NK-92 (cell line): ENCODE measurements around the gene EGFR.

Source experiments
- DNase-seq: peaks from one replicate; lab custom pipeline; 2025; ENCODE audit not compliant: unreplicated experiment; lab: John Stamatoyannopoulos, UW

Gene EGFR

DNA sequence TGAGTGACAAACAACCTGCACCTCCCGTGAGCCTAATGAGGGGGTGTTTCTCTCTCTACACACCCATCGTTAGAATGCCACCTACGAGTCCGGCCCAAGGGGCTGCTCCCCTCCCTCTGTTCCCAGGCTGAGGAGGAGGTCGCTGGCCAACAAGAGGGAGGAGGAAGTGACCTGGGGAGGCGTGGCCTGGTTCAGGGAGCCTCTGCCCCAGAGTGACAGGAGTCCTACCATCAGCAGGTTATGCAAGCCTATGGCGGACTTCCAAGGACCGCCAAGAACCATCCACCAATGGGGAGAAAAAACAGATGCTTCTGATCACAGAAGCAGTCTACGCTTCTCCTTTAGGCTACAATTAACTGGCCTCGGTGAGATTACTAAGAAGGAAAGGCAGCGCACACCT lies 12.3 kb upstream of the EGFR start:
- no peak for DNase-seq

DNA sequence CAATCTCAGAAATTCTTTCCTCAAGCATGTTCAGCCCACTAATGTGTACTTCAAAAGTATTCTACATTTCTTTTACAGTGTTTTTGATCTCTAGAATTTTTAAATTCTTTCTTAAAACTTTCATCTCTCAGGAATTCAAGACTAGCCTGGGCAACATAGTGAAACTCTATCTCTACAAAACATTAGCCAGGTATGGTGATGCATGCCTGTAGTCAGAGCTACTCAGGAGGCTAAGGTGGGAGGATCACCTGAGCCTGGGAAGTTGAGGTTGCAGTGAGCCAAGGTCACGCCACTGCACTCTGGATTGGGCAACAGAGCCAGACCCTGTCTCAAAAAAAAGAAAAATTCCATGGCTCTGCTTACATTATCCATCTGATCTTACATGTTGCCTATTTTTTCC lies 5.0 kb upstream of the EGFR start:
- no peak for DNase-seq

DNA sequence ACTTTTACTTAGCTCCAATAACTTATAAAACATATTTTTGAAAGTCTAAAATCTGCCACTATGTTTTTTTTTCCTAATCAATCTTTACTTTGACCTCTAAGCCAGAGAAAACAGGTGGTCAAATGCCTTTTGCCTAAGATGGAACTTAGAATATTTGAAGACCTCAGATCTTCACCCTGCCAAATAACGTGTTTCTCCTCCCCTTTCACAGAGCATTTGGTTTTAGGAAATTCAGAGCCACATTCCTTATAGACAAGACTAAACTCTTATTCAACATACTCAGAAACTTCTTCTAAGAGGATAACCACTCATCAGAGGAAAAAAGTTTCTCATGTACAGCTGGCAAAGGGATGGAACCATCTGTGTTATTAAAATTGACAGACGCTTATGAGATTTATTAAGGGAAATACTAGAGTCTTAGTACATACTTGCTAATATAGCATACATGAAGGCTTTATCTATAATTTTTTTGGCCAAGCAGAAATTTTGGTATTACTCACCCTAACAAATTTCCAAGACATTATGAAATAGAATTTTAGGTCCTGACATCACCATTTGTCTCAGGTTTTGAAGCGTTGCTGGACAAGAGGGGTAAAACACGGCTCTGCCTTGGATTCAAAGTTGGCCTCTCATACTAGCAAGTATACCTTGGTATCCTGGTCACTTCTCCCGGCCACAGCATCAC lies 2.6 kb upstream of the EGFR start:
- DNase-seq = no peak

DNA sequence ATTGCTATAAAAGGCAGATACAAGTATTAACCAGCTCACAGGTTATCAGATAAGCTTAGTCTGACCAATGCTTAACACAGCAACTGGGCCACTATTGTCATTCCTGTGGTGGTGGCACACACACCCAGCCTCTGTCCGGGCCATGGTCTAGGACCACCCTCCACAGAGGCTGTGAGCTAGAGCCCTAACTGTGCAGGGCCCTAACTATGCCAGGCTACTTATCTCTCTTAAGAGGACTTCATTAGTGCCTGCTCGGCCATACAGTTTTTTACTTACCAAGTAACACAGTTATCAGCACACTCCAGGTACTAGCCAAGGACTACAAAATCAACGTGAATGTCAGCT lies 2.1 kb upstream of the EGFR start:
- no peak for DNase-seq

DNA sequence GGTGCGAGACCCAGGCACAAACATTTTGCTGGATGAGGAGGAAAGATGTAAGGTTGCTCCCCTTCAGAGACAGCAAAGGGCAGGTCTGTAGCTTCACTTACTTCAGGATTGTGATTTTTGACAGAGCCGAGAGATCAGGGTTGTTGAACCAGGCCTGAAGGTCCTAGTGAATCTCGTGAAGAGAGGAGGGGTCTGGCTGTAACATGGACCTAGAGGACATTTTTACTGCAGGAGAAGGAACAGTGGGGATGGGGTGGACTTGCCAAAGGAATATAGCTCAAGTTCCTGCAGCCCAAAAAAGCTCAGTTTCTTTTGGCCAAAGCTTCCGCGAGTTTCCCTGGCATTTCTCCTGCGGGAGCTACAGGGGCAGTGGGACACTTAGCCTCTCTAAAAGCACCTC lies 976 bp upstream of the EGFR start:
- no peak for DNase-seq

DNA sequence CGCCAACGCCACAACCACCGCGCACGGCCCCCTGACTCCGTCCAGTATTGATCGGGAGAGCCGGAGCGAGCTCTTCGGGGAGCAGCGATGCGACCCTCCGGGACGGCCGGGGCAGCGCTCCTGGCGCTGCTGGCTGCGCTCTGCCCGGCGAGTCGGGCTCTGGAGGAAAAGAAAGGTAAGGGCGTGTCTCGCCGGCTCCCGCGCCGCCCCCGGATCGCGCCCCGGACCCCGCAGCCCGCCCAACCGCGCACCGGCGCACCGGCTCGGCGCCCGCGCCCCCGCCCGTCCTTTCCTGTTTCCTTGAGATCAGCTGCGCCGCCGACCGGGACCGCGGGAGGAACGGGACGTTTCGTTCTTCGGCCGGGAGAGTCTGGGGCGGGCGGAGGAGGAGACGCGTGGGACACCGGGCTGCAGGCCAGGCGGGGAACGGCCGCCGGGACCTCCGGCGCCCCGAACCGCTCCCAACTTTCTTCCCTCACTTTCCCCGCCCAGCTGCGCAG lies 424 bp downstream of the EGFR start:
- DNase-seq = no peak

DNA sequence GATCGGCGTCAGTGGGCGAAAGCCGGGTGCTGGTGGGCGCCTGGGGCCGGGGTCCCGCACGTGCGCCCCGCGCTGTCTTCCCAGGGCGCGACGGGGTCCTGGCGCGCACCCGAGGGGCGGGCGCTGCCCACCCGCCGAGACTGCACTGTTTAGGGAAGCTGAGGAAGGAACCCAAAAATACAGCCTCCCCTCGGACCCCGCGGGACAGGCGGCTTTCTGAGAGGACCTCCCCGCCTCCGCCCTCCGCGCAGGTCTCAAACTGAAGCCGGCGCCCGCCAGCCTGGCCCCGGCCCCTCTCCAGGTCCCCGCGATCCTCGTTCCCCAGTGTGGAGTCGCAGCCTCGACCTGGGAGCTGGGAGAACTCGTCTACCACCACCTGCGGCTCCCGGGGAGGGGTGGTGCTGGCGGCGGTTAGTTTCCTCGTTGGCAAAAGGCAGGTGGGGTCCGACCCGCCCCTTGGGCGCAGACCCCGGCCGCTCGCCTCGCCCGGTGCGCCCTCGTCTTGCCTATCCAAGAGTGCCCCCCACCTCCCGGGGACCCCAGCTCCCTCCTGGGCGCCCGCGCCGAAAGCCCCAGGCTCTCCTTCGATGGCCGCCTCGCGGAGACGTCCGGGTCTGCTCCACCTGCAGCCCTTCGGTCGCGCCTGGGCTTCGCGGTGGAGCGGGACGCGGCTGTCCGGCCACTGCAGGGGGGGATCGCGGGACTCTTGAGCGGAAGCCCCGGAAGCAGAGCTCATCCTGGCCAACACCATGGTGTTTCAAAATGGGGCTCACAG lies 1.1 kb downstream of the EGFR start:
- no peak for DNase-seq

DNA sequence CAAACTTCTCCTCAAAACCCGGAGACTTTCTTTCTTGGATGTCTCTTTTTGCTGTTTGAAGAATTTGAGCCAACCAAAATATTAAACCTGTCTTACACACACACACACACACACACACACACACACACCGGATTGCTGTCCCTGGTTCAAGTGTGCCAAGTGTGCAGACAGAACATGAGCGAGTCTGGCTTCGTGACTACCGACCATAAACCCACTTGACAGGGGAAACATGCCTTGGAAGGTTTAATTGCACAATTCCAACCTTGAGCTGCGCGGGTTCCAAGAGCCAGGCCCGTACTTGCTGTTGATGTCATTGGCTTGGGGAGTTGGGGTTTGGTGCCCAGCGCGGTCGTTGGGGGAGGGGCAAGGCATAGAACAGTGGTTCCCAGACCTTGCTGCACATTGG lies 1.7 kb downstream of the EGFR start:
- DNase-seq = no peak

GRCh38 chr7:55021053-55021452 lies 2.2 kb downstream of the EGFR start:
- no peak for DNase-seq

DNA sequence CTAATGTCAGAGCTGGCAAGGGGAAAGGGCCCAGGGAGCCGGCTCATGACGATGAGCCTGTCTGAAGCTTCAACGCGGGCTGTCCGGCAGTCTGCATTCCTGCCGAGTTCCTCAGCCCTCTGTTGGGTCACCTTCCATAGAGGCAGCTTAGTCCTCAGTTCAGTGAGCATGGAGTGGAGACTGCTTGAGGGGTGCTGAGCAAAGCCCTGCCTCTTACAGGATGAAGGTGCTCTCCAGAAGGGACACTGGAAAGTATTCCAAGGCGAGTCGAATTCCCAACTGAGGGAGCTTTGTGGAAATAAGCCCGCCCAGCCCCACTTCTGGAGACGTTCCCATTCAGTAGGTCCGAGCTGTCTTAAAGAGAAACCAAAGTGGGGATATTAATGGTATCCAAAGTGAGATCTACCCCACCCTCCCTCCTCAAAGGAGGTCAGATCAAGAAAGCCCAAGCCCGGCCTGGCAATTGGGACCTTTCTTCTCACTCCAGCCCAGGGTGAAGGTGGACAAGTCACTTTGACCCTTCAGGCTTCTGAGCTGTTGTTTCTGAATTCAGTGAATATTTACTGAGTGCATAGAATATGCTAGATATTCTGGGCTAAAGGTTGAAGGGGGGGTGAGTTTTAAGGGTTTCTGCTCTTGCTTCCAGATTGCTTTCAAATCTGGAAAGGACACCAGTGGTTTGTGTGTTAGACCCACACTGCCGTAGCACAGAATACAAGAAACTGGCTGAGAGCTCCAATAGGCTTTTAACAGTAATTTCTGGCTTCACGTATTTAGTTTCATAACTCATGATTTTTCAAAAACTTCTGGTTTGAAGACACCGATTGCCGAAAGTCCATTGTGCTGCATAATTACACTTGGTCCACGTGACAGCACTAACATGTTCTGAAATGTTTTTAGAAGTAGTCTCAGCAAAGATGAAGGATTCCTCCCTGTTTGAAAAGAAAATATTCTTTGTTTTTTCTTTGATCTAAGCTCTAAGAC lies 3.5 kb downstream of the EGFR start:
- no peak for DNase-seq

- DNase-seq = no peak
Observed at GRCh38 chr7:55023841-55024505, 5.2 kb downstream of the EGFR start.

- no peak for DNase-seq
Observed at GRCh38 chr7:55024776-55025175, 6.0 kb downstream of the EGFR start.

DNA sequence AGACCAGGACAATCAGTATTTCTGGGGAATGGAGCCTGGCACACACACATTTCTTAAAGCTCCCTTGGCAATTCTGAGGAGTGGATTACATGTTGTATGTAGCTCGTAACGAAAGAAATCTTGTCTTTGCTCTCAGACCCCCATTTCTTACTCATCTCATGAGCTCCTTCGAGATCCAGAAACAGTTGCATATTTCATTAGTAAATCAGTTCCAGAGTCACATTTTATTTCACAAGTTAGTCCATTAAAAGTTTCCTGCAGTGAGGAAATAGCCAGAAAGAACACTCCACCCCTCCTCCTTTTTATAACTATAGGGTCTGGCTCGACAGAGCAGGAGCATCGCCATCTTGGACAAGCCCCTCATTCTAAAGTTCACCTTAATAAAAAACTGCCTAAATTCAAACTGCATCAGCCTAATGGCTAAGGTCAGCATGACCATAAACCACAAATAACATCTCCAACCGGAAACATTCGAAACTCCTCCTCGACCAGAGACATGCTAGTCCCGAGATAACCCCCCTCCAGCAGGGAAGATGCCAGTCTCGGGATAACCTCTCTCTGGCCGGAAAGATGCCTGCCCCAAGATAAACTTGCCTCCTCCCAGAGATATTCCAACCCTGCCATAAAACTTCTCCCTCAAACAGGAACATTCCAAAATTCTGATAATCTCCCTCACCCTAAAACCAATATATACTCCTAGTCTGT lies 7.4 kb downstream of the EGFR start:
- DNase-seq = no peak

GRCh38 chr7:55026867-55027490 lies 8.2 kb downstream of the EGFR start:
- DNase-seq = no peak

- DNase-seq = no peak
Observed at GRCh38 chr7:55028011-55028410, 9.2 kb downstream of the EGFR start.

DNA sequence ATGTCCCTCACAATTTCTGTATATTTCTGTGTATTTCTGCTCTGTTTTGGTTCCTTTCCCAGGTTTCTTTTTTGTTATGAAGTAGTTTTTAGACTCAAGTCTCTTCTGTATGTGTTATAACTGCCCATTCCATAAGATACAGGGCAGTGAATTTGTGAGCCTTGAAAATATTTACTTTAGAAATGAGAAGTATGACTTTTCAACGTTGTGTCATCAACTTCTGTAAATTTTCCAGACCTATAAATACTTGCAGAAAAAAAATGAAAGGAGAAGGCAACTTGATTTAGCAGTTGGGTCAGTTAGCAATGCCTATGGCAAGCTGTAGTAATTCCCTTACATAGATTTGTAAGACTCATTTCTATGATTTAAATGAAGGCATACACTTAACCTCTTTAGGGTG lies 11.5 kb downstream of the EGFR start:
- DNase-seq = no peak

DNA sequence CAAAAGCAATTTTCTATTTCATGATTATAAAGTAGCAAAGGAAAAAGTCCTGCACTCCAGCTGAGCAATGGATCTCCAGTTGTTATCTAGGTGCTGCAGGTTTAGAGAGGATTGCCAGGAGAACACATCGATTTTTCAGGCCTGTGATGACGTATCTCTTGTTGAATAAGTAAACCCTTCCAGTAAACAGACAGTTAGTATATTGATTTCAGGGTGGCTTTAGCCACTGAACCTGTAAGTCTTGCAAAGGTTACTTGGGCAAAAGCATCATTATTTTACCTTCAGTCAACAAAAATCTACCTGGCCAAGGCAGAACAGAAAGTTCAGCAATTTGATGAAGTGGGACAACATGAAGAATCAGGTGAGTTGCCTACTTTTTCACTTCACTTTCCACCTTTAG lies 12.3 kb downstream of the EGFR start:
- DNase-seq = no peak

DNA sequence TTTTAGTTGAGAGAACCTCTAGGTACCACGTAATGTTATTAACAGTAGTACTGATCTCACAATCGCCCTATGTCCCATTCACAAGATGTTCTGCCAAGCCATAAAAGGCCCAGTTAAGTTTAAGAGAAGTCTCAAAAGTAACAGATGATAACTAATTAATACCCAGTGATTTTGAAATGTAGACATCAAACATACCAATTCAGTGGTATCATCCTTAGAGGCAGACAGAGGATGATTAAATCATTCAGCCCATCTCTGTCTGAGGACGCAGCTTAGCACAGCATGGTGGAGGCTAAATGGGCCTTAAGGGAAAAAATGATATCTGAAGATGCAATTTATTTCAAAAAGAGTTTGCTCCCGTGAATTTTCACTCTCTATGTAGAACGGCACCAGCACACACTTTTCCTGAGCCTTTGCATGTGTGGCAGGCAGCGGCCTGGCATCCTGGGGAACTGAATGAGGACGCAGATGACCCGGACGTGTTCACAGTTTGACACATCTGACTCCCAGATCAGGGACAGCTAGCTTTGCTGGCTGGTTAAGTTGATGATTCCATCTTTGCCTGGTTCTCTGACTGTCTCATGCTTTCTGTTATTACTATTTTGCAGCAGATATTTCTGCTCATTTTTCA lies 13.4 kb downstream of the EGFR start:
- DNase-seq = no peak

GRCh38 chr7:55033236-55033846 lies 14.5 kb downstream of the EGFR start:
- no peak for DNase-seq
